ENCODE results near the gene MAP7D2. TPM values are rescaled to one million over a fixed set of nuclear protein-coding genes. Genes with fewer than 3 reads are reported as not detected.
"Not testable (repeated sequence)": the region's sequence is repeated elsewhere in the genome, so short reads cannot be mapped to it uniquely, and the experiment has no call there.

MAP7D2 gene
- total RNA-seq (2014; rRNA removed; shearing (Covaris generic)), result 0.03 TPM in 1 of 2 replicates, not detected in the other

DNA sequence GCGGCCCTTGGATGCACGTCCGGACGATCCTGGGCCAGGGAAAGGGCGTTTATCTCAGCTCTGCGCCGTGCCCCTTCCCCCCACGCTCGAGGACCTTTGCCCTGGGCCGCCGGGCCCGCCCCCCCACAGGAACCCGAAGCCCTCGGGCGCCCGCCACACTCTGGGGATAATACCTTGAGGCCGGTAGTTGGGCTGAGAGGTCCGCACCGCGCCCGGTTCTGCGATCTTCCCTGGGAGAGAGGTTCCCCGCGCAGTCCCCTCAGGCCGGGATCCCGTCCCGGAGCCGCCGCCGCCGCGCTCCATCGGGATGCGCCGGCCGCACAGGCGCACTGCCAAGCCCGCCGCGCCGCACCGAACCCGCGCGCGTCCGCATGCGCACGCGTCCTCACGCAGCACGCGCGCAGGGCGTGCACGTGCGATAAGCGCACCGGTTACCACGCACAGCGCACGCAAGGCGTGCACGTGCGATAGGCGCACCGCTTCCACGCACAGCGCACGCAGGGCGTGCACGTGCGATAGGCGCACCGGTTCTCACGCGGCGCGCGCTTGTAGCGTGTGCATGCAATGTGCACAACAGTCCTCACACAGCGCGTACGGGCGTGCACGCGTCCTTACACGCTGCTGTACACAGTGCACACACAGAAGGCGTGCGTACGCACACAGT is at the start of gene MAP7D2:
TSS of gene MAP7D2 (minus strand) at position 331 of the 664 bp plus-strand sequence. CDS start at position 303, 28 bp downstream.
- DNase-seq (ENCODE audit: low spot score), result no peak

GRCh38 chrX:20162516-20162915 is 45.8 kb upstream of the MAP7D2 start:
- DNase-seq (ENCODE audit: low spot score), result not testable (repeated sequence)

- no peak for DNase-seq (ENCODE audit: low spot score)
These were observed 43.2 kb upstream of the MAP7D2 start for GRCh38 chrX:20159797-20160385.

DNA sequence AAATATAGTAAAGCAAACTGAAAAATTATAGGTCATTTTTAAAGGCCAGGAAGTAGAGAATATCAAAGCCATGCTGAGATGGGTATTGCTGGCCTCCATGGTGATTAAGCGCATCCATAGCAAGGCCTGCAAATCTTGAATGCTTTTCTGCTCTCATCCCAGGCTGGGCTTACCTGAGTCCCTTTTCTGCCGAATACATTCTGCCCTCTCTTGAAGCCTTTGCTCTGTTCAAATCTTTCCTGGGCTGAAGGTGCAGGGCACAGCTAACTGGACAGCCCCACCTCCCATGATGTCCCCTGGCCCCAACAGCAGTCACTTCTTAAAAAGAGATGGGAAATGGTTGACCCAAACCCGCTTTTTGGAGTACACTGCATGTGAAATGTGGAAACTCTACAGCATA is 35.0 kb upstream of the MAP7D2 start:
- DNase-seq (ENCODE audit: low spot score), result no peak

DNA sequence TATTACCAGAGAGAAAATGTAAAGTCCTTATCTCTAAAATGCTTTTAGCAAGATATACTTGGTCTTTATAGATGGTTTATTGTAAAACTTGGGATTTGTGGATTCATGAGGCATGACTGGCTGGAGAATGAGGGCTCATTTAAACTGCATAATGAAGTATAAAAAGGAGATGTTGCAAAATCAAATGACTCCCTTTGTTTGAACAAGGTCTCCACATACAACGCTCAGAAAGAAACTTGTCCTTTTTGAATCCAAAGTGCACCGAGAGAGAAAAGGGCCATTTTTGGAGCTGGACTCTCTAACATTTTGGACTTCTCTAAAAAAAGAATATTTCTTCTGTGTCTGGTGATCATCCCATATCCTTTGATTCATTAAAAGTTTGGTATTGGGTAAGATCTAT is 32.6 kb upstream of the MAP7D2 start:
- DNase-seq (ENCODE audit: low spot score), result no peak

GRCh38 chrX:20147561-20147960 is 30.9 kb upstream of the MAP7D2 start:
- no peak for DNase-seq (ENCODE audit: low spot score)

DNA sequence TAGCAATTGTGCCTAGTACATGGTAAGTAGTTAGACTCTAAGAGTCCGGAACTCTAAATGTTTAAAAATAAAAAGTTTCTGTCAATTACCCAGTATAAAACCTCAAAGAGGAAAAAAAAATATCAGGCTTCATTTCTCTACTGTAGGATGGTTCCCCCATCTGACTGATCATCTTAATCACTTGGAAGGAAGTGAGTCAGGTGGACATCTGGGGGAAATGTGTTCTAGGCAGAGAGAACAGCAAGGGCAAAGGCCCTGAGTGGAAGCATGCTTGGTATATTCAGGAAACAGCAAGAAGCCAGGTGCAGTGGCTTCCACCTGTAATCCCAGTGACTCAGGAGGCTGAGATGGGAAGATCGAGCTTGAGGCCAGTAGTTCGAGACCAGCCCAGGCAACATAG is 27.8 kb upstream of the MAP7D2 start:
- peak; percentile 78 for DNase-seq (ENCODE audit: low spot score)

DNA sequence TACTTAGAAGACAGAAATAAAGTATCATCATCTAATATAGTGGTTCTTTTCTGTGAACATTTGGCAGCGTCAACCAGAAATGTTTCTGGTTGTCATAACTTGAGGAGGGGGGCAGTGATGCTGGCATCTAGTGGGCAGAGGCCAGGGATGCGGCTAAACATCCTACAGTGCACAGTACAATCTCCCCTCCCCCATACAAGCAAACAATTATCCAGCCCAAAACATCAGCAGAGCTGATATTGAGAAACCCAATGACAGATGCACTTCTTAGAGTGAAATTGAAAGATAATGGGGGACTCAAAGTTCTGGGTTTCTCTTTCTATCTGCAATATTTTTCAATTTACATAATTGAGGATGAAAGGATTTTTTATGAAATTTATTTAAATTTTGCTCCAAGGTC is 26.9 kb upstream of the MAP7D2 start:
- no peak for DNase-seq (ENCODE audit: low spot score)

GRCh38 chrX:20143111-20143510 is 26.4 kb upstream of the MAP7D2 start:
- no peak for DNase-seq (ENCODE audit: low spot score)

- DNase-seq (ENCODE audit: low spot score), result peak; percentile 98
These were observed 24.8 kb upstream of the MAP7D2 start, which contains the start of gene EIF1AX for GRCh38 chrX:20141281-20142220. Gene EIF1AX, minus strand, starts transcription at chrX:20141838. Its CDS starts 198 bp downstream, at chrX:20141640.

DNA sequence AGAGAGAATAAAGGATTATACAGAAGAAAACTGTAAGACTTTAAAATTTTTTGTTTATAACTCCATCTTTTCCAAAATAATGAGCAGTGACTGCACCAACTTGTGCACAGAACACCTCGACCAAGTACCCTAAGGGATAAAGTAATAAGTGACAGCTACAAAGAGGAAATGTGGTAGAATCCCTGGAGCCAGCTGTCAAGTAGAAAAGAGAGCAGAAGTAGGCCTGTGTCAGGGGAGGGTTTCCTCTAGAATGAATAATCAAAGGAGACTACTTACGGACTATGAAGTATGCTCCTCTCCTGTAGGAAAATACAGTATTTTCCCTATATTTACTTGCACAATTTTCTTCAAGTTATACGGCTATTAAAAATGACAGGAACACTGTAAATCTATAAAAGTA is 23.7 kb upstream of the MAP7D2 start:
- DNase-seq (ENCODE audit: low spot score), result no peak

GRCh38 chrX:20139966-20140365 is 23.3 kb upstream of the MAP7D2 start:
- peak; percentile 39 for DNase-seq (ENCODE audit: low spot score)

DNA sequence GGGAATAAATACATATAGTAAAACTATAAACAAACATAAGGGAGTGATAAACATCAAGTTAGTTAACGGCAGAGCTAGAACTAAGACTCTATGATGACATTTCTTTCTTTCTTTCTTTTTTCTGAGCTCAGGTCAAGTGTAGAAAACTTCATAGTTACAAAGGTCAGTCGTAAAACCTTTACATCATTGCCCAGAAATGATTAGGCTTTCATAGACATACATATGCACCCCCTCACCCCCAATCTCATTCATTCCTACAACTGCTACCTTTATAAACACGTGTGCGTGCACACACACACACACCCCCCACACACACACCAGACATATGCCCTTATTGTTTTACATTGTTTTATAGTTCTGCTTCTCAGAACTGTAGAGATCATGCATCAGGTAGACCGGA is 19.2 kb upstream of the MAP7D2 start:
- DNase-seq (ENCODE audit: low spot score), result no peak

DNA sequence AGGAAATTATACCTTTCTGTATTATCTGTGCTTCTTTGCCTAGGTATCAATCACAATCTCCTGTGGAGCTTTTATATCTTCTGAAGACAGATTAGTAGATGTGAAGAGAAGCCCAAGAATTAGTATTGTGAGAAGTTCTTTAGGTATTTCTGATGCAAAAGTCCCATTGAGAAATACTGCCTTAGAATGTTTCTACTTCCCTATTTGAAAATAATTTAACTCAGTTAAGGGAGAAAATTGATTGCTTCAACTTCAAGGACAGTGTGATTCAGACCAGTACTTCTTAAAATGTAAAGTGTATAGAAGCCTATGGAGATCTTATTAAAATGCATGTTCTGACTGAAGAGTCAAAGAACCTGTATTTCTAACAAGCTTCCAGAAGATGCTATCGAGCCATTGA is 16.0 kb upstream of the MAP7D2 start:
- no peak for DNase-seq (ENCODE audit: low spot score)

GRCh38 chrX:20130357-20130756 is 13.7 kb upstream of the MAP7D2 start:
- no peak for DNase-seq (ENCODE audit: low spot score)

DNA sequence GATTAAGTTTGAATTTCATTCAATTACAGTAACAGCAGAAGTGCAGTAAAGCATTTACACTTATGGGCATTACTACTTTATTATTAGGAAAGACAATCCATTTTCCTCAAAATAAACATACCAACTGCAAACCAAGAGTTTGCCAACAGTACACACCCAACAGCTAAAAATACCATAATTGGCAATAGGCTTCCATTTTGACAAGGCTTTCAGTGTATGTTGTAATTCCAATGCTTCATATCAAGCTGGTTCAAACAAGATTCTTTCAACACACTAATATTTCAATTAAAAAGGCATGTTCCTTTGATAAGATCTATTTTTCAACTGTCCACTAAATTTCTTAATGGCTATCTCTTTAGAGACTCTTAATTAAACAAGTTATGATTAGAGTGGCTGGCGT is 12.8 kb upstream of the MAP7D2 start:
- no peak for DNase-seq (ENCODE audit: low spot score)

GRCh38 chrX:20128670-20129069 is 12.0 kb upstream of the MAP7D2 start:
- DNase-seq (ENCODE audit: low spot score), result peak; percentile 19

- DNase-seq (ENCODE audit: low spot score), result not testable (repeated sequence)
These were observed 10.7 kb upstream of the MAP7D2 start for GRCh38 chrX:20127440-20127839.

- not testable (repeated sequence) for DNase-seq (ENCODE audit: low spot score)
These were observed 10.1 kb upstream of the MAP7D2 start for GRCh38 chrX:20126833-20127232.

DNA sequence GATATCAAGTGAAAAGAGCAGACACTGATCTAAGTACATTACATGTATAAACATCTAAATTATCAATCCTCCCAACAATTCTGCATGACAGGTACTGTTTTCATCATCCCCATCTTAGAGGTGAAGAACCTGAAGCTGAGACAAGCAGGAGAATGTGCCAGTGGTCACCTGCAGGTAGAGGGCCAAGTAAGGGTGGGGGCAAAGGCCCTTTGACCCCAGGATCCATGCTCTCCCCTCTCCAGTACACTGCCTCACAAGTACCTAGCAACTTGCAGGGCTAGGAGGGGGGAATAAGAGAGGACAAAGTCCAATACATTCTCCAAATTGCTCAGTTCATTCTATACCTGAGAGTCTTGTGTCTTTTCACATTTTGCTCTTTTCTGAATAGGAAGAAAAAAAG is 8.3 kb upstream of the MAP7D2 start:
- no peak for DNase-seq (ENCODE audit: low spot score)

DNA sequence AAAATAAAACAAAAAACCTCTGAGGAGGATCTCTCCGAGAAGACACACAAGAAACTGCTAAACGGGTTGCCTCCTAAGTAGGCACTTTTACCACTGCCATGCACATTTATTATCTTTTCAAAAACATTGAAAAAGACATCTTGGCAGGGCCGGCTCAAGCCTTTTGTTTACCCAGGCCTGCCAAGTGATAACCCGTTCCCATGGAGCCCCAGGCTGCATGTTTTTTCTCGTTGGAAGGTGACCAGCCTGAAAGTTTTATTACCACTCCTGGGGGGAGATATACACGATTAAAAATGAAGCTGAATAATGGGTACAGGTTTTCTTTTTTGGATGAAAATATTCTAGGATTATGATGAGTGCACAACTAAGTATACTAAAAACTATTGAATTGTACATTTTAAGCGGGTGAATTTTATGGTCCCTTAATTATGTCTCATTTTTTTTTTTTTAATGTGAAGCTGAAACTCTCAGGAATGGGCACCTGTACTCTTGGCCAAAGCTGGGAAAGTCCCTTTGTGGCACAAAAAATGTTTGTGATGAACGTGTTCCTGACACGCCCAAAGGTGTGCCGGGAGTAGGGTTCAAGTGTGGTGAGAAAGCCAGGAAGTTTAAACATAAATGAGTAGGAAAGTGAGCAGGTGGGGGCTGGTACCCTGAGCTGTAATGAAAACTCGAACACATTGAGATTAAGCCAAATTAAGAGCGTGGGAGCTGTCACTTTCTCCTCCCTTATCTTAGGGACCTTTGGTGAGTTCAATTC is 1.5 kb upstream of the MAP7D2 start:
- DNase-seq (ENCODE audit: low spot score), result no peak

Data from A172 (cell line).